Prostate gland (tissue), 2 donors: Measurements from ENCODE around the gene CNTN4. TPM values are rescaled to one million over a fixed set of nuclear protein-coding genes. Genes with fewer than 3 reads are reported as not detected.

Experiments
- DNase-seq: peaks from one replicate; pipeline ENCODE4 v3.0.0-alpha.2; 2019; ENCODE audit warnings: low spot score
- H3K27ac ChIP-seq, 2 donors: fragments of 200-600 bp; sonication (generic); 2 replicates each; pipeline ENCODE4 v1.5.1; 2017 to 2019
- H3K27me3 ChIP-seq: fragments of 200-600 bp; sonication (generic); replicated peaks from 2 replicates; pipeline ENCODE4 v1.5.1; 2019; ENCODE audit not compliant: insufficient read depth
- H3K36me3 ChIP-seq, 2 donors: fragments of 200-600 bp; sonication (generic); 1 replicate in 1 of 2; 2 replicates in 1 of 2; pipeline versions ENCODE4 v1.5.1 to v1.8.1; 2017 to 2019
- H3K4me1 ChIP-seq: fragments of 200-600 bp; sonication (generic); replicated peaks from 2 replicates; pipeline ENCODE4 v1.5.1; 2019
- H3K4me3 ChIP-seq, 2 donors: fragments of 200-600 bp; sonication (generic); 2 replicates each; pipeline ENCODE4 v1.5.1; 2017 to 2019
- H3K9me3 ChIP-seq: fragments of 200-600 bp; sonication (generic); 2 replicates; pipeline ENCODE4 v1.5.1; 2017
- CTCF ChIP-seq, 4 experiments: fragments of 200-600 bp in 2 of 4; fragments of 450-650 bp in 2 of 4; sonication (generic) in 2 of 4; IDR thresholded peaks; 1 replicate in 3 of 4; 2 replicates in 1 of 4; pipeline ENCODE4 v1.5.1; 2016 to 2019; ENCODE audit warnings: antibody characterized with exemption in 4 of 4, mild to moderate bottlenecking in 2 of 4, moderate library complexity in 2 of 4
- POLR2A ChIP-seq: fragments of 450-650 bp; IDR thresholded peaks from one replicate; pipeline ENCODE4 v1.6.1; 2016; ENCODE audit warnings: antibody characterized with exemption, mild to moderate bottlenecking
- POLR2AphosphoS5 ChIP-seq: sonication (generic); formaldehyde crosslinking; IDR thresholded peaks from one replicate; pipeline ENCODE4 v1.6.1; 2017; ENCODE audit warnings: antibody characterized with exemption
- WGBS: methylation state at CpG from one replicate; pipeline ENCODE4 v1.1.5; 2018; 5-methylcytosine and 5-hydroxymethylcytosine counted together
- intact Hi-C: fragments of 100-400 bp; cut with DNase I; formaldehyde crosslinking; loops from one replicate; pipeline ENCODE4 v1.14.2; 2022
- total RNA-seq, 2 donors: library from RNA; depleted of rRNA; stranded (reverse); fragments of >200 nt; gene quantifications; one replicate each; pipeline ENCODE4 v1.1.0, GENCODE V29; 2016

Gene CNTN4
- total RNA-seq, 2 donors from 2014 or later: 1.5 to 5.7 TPM

DNA sequence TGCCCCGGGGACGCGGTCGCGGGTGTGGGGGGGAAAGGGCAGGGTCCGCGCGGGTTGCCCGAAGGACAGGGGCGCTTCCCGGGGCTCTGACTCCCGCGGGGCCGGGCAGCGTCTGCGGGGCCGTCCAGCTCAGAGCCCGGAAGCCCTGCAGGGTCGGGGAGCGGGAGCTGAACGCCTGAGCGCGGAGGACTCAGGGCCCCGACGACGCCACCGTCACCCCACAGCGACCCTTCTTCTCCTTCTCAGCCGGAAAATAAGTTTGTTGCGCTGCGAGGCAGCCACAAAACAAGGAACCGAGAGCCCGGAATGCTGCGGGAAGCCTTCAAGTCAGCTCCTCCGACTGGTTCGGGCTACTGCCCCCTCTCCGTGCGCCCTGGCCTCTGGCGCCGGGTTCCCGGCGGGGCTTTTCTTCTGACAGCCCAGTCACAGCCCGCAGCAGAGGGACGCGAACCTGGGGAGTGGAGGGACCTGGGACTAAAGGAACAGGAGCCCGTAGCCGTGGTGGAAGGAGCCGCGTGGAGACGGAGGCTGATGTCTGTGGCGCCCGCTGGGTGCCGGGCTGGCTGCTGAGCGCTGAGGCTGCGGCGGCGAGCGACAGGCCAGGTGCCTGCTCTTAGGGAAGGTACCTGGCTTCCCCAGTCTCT, 484 bp downstream of the CNTN4 start:
- intact Hi-C loops: no loop called here
- no peaks in the 10 kb centered on the region for H3K27me3 ChIP-seq
- H3K27ac ChIP-seq: peak overlapping the region in 1 of 2 donors; percentile 52
- H3K4me3 ChIP-seq: peak overlapping the region; percentile 30 to 51
- TF ChIP-seq POLR2AphosphoS5 (no peak), CTCF (IDR thresholded peaks at IDR 0.05) (no peak), POLR2A (no peak)
- no peaks in the 10 kb centered on the region for H3K36me3 ChIP-seq
- no peaks in the 10 kb centered on the region for H3K4me1 ChIP-seq
- WGBS: under 1% methylated on average over 47 of the region's 58 CpGs
- H3K9me3 ChIP-seq: no peaks in the 10 kb centered on the region
- DNase-seq: no peak

GRCh38 chr3:2099779-2100191, 1.1 kb downstream of the CNTN4 start:
- no peaks in the 10 kb centered on the region for H3K27me3 ChIP-seq
- DNase-seq: no peak
- H3K4me3 ChIP-seq: peak overlapping the region; percentile 30 to 51
- TF ChIP-seq CTCF (IDR thresholded peaks at IDR 0.05) (no peak), POLR2AphosphoS5 (no peak), POLR2A (no peak)
- peak overlapping the region in 1 of 2 donors; percentile 52 for H3K27ac ChIP-seq
- no peaks in the 10 kb centered on the region for H3K9me3 ChIP-seq
- no peaks in the 10 kb centered on the region for H3K4me1 ChIP-seq
- 1% methylated on average over 26 of the region's 26 CpGs for WGBS
- intact Hi-C loops: no loop called here
- H3K36me3 ChIP-seq: no peaks in the 10 kb centered on the region

GRCh38 chr3:2106438-2106837, 7.8 kb downstream of the CNTN4 start:
- intact Hi-C loops: no loop called here
- no peak for TF ChIP-seq CTCF (IDR thresholded peaks at IDR 0.05)
- no peak for TF ChIP-seq POLR2AphosphoS5
- TF ChIP-seq POLR2A: no peak
- WGBS: 66% methylated on average over 6 of the region's 6 CpGs

DNA sequence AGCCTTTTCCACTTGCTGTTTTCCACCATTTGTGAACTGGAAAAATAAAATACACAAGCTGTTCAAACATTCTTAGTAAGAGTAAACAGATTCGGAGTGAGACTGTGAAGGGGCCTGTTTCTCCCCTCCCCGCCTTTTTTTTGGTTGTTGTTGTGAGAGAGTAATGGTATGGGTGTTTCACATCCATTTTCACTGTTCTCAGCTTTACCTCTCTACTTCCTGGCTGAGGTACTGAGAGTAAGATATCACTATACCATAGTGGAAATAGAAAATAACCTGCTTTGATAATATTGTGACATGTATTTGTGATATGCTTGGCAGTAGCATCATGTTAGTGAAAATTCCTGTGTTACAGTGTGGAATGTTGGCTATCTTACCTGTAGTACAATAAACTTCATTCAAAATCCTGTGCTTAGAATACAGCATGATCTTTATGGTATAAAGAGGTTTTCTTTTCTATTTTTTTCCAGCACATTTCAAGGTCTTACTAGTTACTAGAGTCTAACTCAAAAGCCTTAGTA, 12.0 kb downstream of the CNTN4 start:
- H3K9me3 ChIP-seq: no peaks in the 10 kb centered on the region
- H3K36me3 ChIP-seq: no peaks in the 10 kb centered on the region
- no peak for DNase-seq
- TF ChIP-seq POLR2AphosphoS5: no peak
- no peak for TF ChIP-seq POLR2A
- TF ChIP-seq CTCF (IDR thresholded peaks at IDR 0.05): no peak
- no peaks in the 10 kb centered on the region for H3K4me1 ChIP-seq
- no peak overlapping the region for H3K27ac ChIP-seq
- H3K4me3 ChIP-seq: no peak overlapping the region
- 60% methylated on average over 2 of the region's 2 CpGs for WGBS
- H3K27me3 ChIP-seq: no peaks in the 10 kb centered on the region
- intact Hi-C loops: no loop called here

More at GRCh38 chr3:2106438-2106837, 7.8 kb downstream of the CNTN4 start:
- Histone ChIP-seq H3K27ac (no peak overlapping the region), H3K9me3 (no peaks in the 10 kb centered on the region), H3K36me3 (no peaks in the 10 kb centered on the region), H3K4me1 (no peaks in the 10 kb centered on the region), H3K27me3 (no peaks in the 10 kb centered on the region), H3K4me3 (no peak overlapping the region)
- no peak for DNase-seq
